IgD-negative memory B cell (primary cell): ENCODE results near the gene PHACTR1. TPM values are rescaled to one million over a fixed set of nuclear protein-coding genes. Genes with fewer than 3 reads are reported as not detected.
"Not testable (repeated sequence)": the region's sequence is repeated elsewhere in the genome, so short reads cannot be mapped to it uniquely, and the experiment has no call there.

Source experiments
- H3K27ac Mint-ChIP-seq, 3 donors: one replicate each; pipeline ENCODE4 v1.8.0; 2020 to 2022; ENCODE audit warnings: mild to moderate bottlenecking in 3 of 3, mixed read lengths in 3 of 3, moderate library complexity in 1 of 3
- H3K27me3 Mint-ChIP-seq: one replicate; pipeline ENCODE4 v1.8.0; 2021; ENCODE audit warnings: mixed read lengths
- H3K36me3 Mint-ChIP-seq: one replicate; pipeline ENCODE4 v1.8.0; 2020; ENCODE audit warnings: mild to moderate bottlenecking, mixed read lengths
- H3K4me1 Mint-ChIP-seq, 3 donors: one replicate each; pipeline ENCODE4 v1.8.0; 2020 to 2022; ENCODE audit warnings: mixed read lengths in 3 of 3, mild to moderate bottlenecking in 1 of 3
- H3K4me3 Mint-ChIP-seq, 4 donors: one replicate each; pipeline ENCODE4 v1.8.0; 2020 to 2022; ENCODE audit warnings: mild to moderate bottlenecking in 4 of 4, mixed read lengths in 4 of 4, moderate library complexity in 3 of 4
- H3K9me3 Mint-ChIP-seq, 3 donors: one replicate each; pipeline ENCODE4 v1.8.0; 2020 to 2021; ENCODE audit warnings: mixed read lengths in 3 of 3, mild to moderate bottlenecking in 1 of 3
- polyA plus RNA-seq: library from polyadenylated mRNA; unstranded; fragments of 300-500 nt; fragmentation: Illumina TruSeq; gene quantifications from one replicate; pipeline ENCODE4 v1.2.3, GENCODE V29; 2021

PHACTR1 gene
- polyA plus RNA-seq, 1 donor from 2014 or later = 12.8 TPM

- peaks cover 4% of the 10 kb centered on the region for H3K27me3 Mint-ChIP-seq
- peaks cover 3% of the 10 kb centered on the region for H3K36me3 Mint-ChIP-seq
- H3K4me3 Mint-ChIP-seq = no peak overlapping the region
- no peak overlapping the region for H3K27ac Mint-ChIP-seq
- no peaks in the 10 kb centered on the region for H3K4me1 Mint-ChIP-seq
- H3K9me3 Mint-ChIP-seq = no peaks in the 10 kb centered on the region
Measured at GRCh38 chr6:13103169-13103568, 386.6 kb downstream of the PHACTR1 start.

- Mint-ChIP-seq H3K27ac (no peak overlapping the region), H3K27me3 (peaks cover 4% of the 10 kb centered on the region), H3K4me1 (no peaks in the 10 kb centered on the region), H3K9me3 (peaks cover 0 to 4% (median 0%) of the 10 kb centered on the region in 3 donors), H3K36me3 (peaks cover 3% of the 10 kb centered on the region), H3K4me3 (no peak overlapping the region)
Measured at GRCh38 chr6:13105139-13105538, 388.6 kb downstream of the PHACTR1 start.

- H3K27me3 Mint-ChIP-seq = peaks cover 15% of the 10 kb centered on the region
- peaks cover 6% of the 10 kb centered on the region for H3K36me3 Mint-ChIP-seq
- H3K27ac Mint-ChIP-seq = no peak overlapping the region
- H3K4me3 Mint-ChIP-seq = no peak overlapping the region
- H3K9me3 Mint-ChIP-seq = peaks cover 0 to 9% (median 5%) of the 10 kb centered on the region in 3 donors
- peaks cover 0 to 7% (median 4%) of the 10 kb centered on the region in 3 donors for H3K4me1 Mint-ChIP-seq
Measured at GRCh38 chr6:13112921-13113320, 396.4 kb downstream of the PHACTR1 start.

GRCh38 chr6:13113376-13113775 is 396.8 kb downstream of the PHACTR1 start:
- Mint-ChIP-seq H3K4me3 (no peak overlapping the region), H3K27ac (no peak overlapping the region), H3K36me3 (peaks cover 6% of the 10 kb centered on the region), H3K27me3 (peaks cover 15% of the 10 kb centered on the region), H3K4me1 (peaks cover 0 to 7% (median 4%) of the 10 kb centered on the region in 3 donors), H3K9me3 (peaks cover 0 to 9% (median 5%) of the 10 kb centered on the region in 3 donors)

GRCh38 chr6:13113981-13114593 is 397.5 kb downstream of the PHACTR1 start:
- H3K9me3 Mint-ChIP-seq = peaks cover 0 to 9% (median 5%) of the 10 kb centered on the region in 3 donors
- H3K27ac Mint-ChIP-seq = no peak overlapping the region
- H3K4me1 Mint-ChIP-seq = peaks cover 0 to 7% (median 4%) of the 10 kb centered on the region in 3 donors
- H3K36me3 Mint-ChIP-seq = peaks cover 6% of the 10 kb centered on the region
- no peak overlapping the region for H3K4me3 Mint-ChIP-seq
- H3K27me3 Mint-ChIP-seq = peaks cover 15% of the 10 kb centered on the region

- Mint-ChIP-seq H3K4me1 (peaks cover 0 to 7% (median 4%) of the 10 kb centered on the region in 3 donors), H3K27ac (no peak overlapping the region), H3K36me3 (no peaks in the 10 kb centered on the region), H3K4me3 (no peak overlapping the region), H3K27me3 (peaks cover 23% of the 10 kb centered on the region), H3K9me3 (no peaks in the 10 kb centered on the region)
Measured at GRCh38 chr6:13116155-13116554, 399.6 kb downstream of the PHACTR1 start.

GRCh38 chr6:13117570-13117969 is 401.0 kb downstream of the PHACTR1 start:
- H3K9me3 Mint-ChIP-seq = no peaks in the 10 kb centered on the region
- no peaks in the 10 kb centered on the region for H3K36me3 Mint-ChIP-seq
- H3K4me1 Mint-ChIP-seq = peaks cover 0 to 7% (median 4%) of the 10 kb centered on the region in 3 donors
- H3K27ac Mint-ChIP-seq = no peak overlapping the region
- H3K27me3 Mint-ChIP-seq = peaks cover 26% of the 10 kb centered on the region
- no peak overlapping the region for H3K4me3 Mint-ChIP-seq

- H3K27me3 Mint-ChIP-seq = peaks cover 24% of the 10 kb centered on the region
- H3K4me1 Mint-ChIP-seq = peaks cover 1 to 8% (median 4%) of the 10 kb centered on the region in 3 donors
- H3K9me3 Mint-ChIP-seq = no peaks in the 10 kb centered on the region
- no peaks in the 10 kb centered on the region for H3K36me3 Mint-ChIP-seq
- H3K27ac Mint-ChIP-seq = no peak overlapping the region
- no peak overlapping the region for H3K4me3 Mint-ChIP-seq
Measured at GRCh38 chr6:13119549-13119948, 403.0 kb downstream of the PHACTR1 start.

GRCh38 chr6:13120483-13121482 is 404.2 kb downstream of the PHACTR1 start:
- Mint-ChIP-seq H3K4me3 (no peak overlapping the region), H3K27me3 (peaks cover 24% of the 10 kb centered on the region)

GRCh38 chr6:13124131-13124530 is 407.6 kb downstream of the PHACTR1 start:
- Mint-ChIP-seq H3K9me3 (peaks cover 0 to 4% (median 0%) of the 10 kb centered on the region in 3 donors), H3K27me3 (peaks cover 26% of the 10 kb centered on the region), H3K36me3 (peaks cover 3% of the 10 kb centered on the region), H3K4me1 (peaks cover 0 to 3% (median 1%) of the 10 kb centered on the region in 3 donors), H3K4me3 (no peak overlapping the region), H3K27ac (no peak overlapping the region)

More at GRCh38 chr6:13120483-13121482, 404.2 kb downstream of the PHACTR1 start:
- peaks cover 1 to 4% (median 4%) of the 10 kb centered on the region in 3 donors for H3K4me1 Mint-ChIP-seq
- H3K9me3 Mint-ChIP-seq = no peaks in the 10 kb centered on the region
- H3K27ac Mint-ChIP-seq = no peak overlapping the region
- no peaks in the 10 kb centered on the region for H3K36me3 Mint-ChIP-seq

- Mint-ChIP-seq H3K27ac (no peak overlapping the region), H3K36me3 (peaks cover 3% of the 10 kb centered on the region), H3K4me3 (no peak overlapping the region), H3K4me1 (peaks cover 0 to 3% (median 1%) of the 10 kb centered on the region in 3 donors), H3K27me3 (peaks cover 21% of the 10 kb centered on the region), H3K9me3 (peaks cover 0 to 4% (median 0%) of the 10 kb centered on the region in 3 donors)
Measured at GRCh38 chr6:13125841-13126240, 409.3 kb downstream of the PHACTR1 start.

- Mint-ChIP-seq H3K27me3 (peaks cover 8% of the 10 kb centered on the region), H3K9me3 (peaks cover 0 to 2% (median 0%) of the 10 kb centered on the region in 3 donors), H3K36me3 (peaks cover 3% of the 10 kb centered on the region), H3K27ac (no peak overlapping the region), H3K4me1 (peaks cover 0 to 1% (median 0%) of the 10 kb centered on the region in 3 donors), H3K4me3 (no peak overlapping the region)
Measured at GRCh38 chr6:13131935-13132661, 415.5 kb downstream of the PHACTR1 start.

GRCh38 chr6:13133894-13134293 is 417.3 kb downstream of the PHACTR1 start:
- H3K27me3 Mint-ChIP-seq, H3K27ac Mint-ChIP-seq, H3K9me3 Mint-ChIP-seq, H3K4me3 Mint-ChIP-seq, H3K4me1 Mint-ChIP-seq, H3K36me3 Mint-ChIP-seq: not testable (repeated sequence)

- H3K4me1 Mint-ChIP-seq = no peaks in the 10 kb centered on the region
- no peak overlapping the region for H3K27ac Mint-ChIP-seq
- peaks cover 2% of the 10 kb centered on the region for H3K27me3 Mint-ChIP-seq
- peaks cover 0 to 2% (median 0%) of the 10 kb centered on the region in 3 donors for H3K9me3 Mint-ChIP-seq
- no peaks in the 10 kb centered on the region for H3K36me3 Mint-ChIP-seq
- H3K4me3 Mint-ChIP-seq = no peak overlapping the region
Measured at GRCh38 chr6:13135152-13135551, 418.6 kb downstream of the PHACTR1 start.
